Measurements from ENCODE around the gene LPCAT3.

DNA sequence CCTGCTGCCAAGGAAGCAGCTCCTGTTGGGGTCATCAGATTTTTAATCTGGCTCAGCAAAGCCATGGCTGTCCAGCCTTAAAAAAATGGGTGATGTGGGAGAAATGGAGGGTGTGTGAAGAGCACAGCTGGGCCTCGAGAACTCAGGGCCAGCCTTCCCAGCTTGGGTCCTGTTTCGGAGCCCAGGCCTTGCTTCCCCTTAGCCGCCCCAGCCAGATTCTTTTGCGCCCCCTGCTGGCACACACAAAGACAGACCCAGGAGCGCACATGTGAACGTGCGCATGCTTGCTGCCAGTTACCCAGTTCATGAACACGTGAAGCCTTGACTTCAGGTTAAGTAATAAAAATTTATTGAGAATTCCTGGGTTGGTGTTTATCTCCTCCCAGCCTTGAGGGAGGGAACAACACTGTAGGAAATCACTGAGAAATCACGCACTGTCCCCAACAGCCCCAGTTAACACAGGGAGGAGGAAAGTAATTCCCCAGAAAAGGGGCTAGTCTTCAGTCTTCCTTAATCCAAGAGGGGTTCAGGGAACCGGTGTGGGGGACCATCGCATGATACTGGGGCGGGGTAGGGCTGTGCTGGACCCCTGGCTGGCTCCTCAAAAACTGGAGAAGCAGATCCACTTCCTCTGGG, 53.1 kb downstream of the LPCAT3 start:
- no peak; the same call in 1 of the 2 replicates for TF ChIP-seq POLR2AphosphoS5 (IDR thresholded peaks at IDR 0.05; ENCODE audit: low read depth)
- no peak for TF ChIP-seq SPI1 (IDR thresholded peaks at IDR 0.05; ENCODE audit: borderline replicate concordance, low read depth)

Data from HL-60 (cell line).